Measurements from ENCODE around the gene GBP4.

GRCh38 chr1:89169166-89169565, 29.6 kb downstream of the GBP4 start:
- TF ChIP-seq CTCF (IDR thresholded peaks at IDR 0.05) = no peak
- no peak for TF ChIP-seq POLR2A (IDR thresholded peaks at IDR 0.05)
- TF ChIP-seq POLR2AphosphoS5 (IDR thresholded peaks at IDR 0.05) = no peak

All from breast epithelium (tissue), 3 donors.